Uterus (tissue), 2 donors: Measurements from ENCODE around the gene SV2B.

Source experiments
- CTCF ChIP-seq, 4 experiments: fragments of 200-600 bp in 2 of 4; fragments of 450-650 bp in 2 of 4; sonication (generic) in 2 of 4; IDR thresholded peaks; one replicate each; pipeline ENCODE4 v1.5.1; 2016 to 2019; ENCODE audit warnings: antibody characterized with exemption in 4 of 4, mild to moderate bottlenecking in 2 of 4, moderate library complexity in 1 of 4
- POLR2A ChIP-seq, 2 donors: fragments of 450-650 bp; IDR thresholded peaks; one replicate each; pipeline ENCODE4 v1.6.1; 2016; ENCODE audit warnings: antibody characterized with exemption in 2 of 2, mild to moderate bottlenecking in 1 of 2, moderate library complexity in 1 of 2

- TF ChIP-seq CTCF (IDR thresholded peaks at IDR 0.05) = no peak
- TF ChIP-seq POLR2A (IDR thresholded peaks at IDR 0.05) = no peak
Measured at GRCh38 chr15:91199511-91199910, 99.5 kb downstream of the SV2B start.
